ENCODE measurements around the gene SYNGAP1.
A peak's percentile ranks its signal among the peaks of the same experiment; 100 is the strongest.

Gene SYNGAP1

GRCh38 chr6:33439956-33440648 lies 20.2 kb downstream of the SYNGAP1 start:
- DNase-seq (ENCODE audit: low spot score): no peak

- no peak for DNase-seq (ENCODE audit: low spot score)
Observed at GRCh38 chr6:33440649-33441309, 20.9 kb downstream of the SYNGAP1 start.

GRCh38 chr6:33441457-33441856 lies 21.6 kb downstream of the SYNGAP1 start:
- no peak for DNase-seq (ENCODE audit: low spot score)

GRCh38 chr6:33442283-33442682 lies 22.4 kb downstream of the SYNGAP1 start:
- no peak for DNase-seq (ENCODE audit: low spot score)

- no peak for DNase-seq (ENCODE audit: low spot score)
Observed at GRCh38 chr6:33443025-33443424, 23.2 kb downstream of the SYNGAP1 start.

- DNase-seq (ENCODE audit: low spot score): no peak
Observed at GRCh38 chr6:33443619-33444504, 24.0 kb downstream of the SYNGAP1 start.

GRCh38 chr6:33445119-33445603 lies 25.3 kb downstream of the SYNGAP1 start:
- DNase-seq (ENCODE audit: low spot score): no peak

- DNase-seq (ENCODE audit: low spot score): no peak
Observed at GRCh38 chr6:33446356-33446755, 26.5 kb downstream of the SYNGAP1 start.

GRCh38 chr6:33450434-33450833 lies 30.6 kb downstream of the SYNGAP1 start:
- DNase-seq (ENCODE audit: low spot score): no peak

- DNase-seq (ENCODE audit: low spot score): no peak
Observed at GRCh38 chr6:33451606-33452005, 31.7 kb downstream of the SYNGAP1 start.

- DNase-seq (ENCODE audit: low spot score): no peak
Observed at GRCh38 chr6:33452496-33452895, 32.6 kb downstream of the SYNGAP1 start.

GRCh38 chr6:33453393-33454008 lies 33.6 kb downstream of the SYNGAP1 start:
- DNase-seq (ENCODE audit: low spot score): no peak

GRCh38 chr6:33454009-33454946 lies 34.4 kb downstream of the SYNGAP1 start, which contains the start of gene ZBTB9:
ZBTB9 (plus strand) TSS chr6:33454576; CDS start chr6:33455101, 525 bp downstream.
- DNase-seq (ENCODE audit: low spot score): peak; percentile 95

GRCh38 chr6:33455051-33455450 lies 35.2 kb downstream of the SYNGAP1 start:
- DNase-seq (ENCODE audit: low spot score): no peak

GRCh38 chr6:33456156-33456555 lies 36.3 kb downstream of the SYNGAP1 start:
- no peak for DNase-seq (ENCODE audit: low spot score)

- DNase-seq (ENCODE audit: low spot score): no peak
Observed at GRCh38 chr6:33458676-33459075, 38.8 kb downstream of the SYNGAP1 start.

GRCh38 chr6:33459226-33459625 lies 39.4 kb downstream of the SYNGAP1 start:
- no peak for DNase-seq (ENCODE audit: low spot score)

- DNase-seq (ENCODE audit: low spot score): no peak
Observed at GRCh38 chr6:33466075-33466735, 46.3 kb downstream of the SYNGAP1 start.

- no peak for DNase-seq (ENCODE audit: low spot score)
Observed at GRCh38 chr6:33467091-33467490, 47.2 kb downstream of the SYNGAP1 start.

GRCh38 chr6:33469661-33470060 lies 49.8 kb downstream of the SYNGAP1 start:
- DNase-seq (ENCODE audit: low spot score): no peak

Measured in globus pallidus (tissue), 1 donor.